ENCODE data around the gene LIN28B.

GRCh38 chr6:105024803-105025202 is 67.9 kb downstream of the LIN28B start:
- TF ChIP-seq, protein P1, sequence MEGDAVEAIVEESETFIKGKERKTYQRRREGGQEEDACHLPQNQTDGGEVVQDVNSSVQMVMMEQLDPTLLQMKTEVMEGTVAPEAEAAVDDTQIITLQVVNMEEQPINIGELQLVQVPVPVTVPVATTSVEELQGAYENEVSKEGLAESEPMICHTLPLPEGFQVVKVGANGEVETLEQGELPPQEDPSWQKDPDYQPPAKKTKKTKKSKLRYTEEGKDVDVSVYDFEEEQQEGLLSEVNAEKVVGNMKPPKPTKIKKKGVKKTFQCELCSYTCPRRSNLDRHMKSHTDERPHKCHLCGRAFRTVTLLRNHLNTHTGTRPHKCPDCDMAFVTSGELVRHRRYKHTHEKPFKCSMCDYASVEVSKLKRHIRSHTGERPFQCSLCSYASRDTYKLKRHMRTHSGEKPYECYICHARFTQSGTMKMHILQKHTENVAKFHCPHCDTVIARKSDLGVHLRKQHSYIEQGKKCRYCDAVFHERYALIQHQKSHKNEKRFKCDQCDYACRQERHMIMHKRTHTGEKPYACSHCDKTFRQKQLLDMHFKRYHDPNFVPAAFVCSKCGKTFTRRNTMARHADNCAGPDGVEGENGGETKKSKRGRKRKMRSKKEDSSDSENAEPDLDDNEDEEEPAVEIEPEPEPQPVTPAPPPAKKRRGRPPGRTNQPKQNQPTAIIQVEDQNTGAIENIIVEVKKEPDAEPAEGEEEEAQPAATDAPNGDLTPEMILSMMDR (IDR thresholded peaks at IDR 0.05), result no peak
- no peak for TF ChIP-seq ZFX (IDR thresholded peaks at IDR 0.05; ENCODE audit: borderline replicate concordance)
